HepG2 (cell line): Measurements from ENCODE around the gene TMEM219. TPM values are rescaled to one million over a fixed set of nuclear protein-coding genes. Genes with fewer than 3 reads are reported as not detected.

ENCODE experiments used
- ATAC-seq: fragments of 200-7000 bp; cut with Tn5 transposase; 3 replicates; pipeline ENCODE4 v1.9.1; 2020; ENCODE audit warnings: mild to moderate bottlenecking, moderate library complexity
- BruUV-seq: library from RNA; stranded (reverse); fragments of 400-500 nt; replicated peaks from 2 replicates; lab custom pipeline; 2021; lab: Mats Ljungman, UMichigan
- CTCF ChIA-PET: fragments of 300-600 bp; formaldehyde crosslinking; extraction: SDS; loops from one replicate; lab custom pipeline; 2021; ENCODE audit warnings: low total read pairs, inconsistent platforms, low intra/inter-chr PET ratio; lab: Yijun Ruan, JAX
- POLR2A ChIA-PET: fragments of 350-600 bp; sonication (Branson Sonifier 250); formaldehyde crosslinking; loops from one replicate; lab custom pipeline; 2020; ENCODE audit warnings: antibody characterized with exemption, inconsistent platforms; lab: Yijun Ruan, JAX
- DNase-seq: peaks from one replicate; pipeline ENCODE4 v3.0.0-alpha.2; 2015; ENCODE audit warnings: low spot score
- FAIRE-seq: peaks from 3 replicates; lab custom pipeline; 2011; peaks lifted over from hg19 to GRCh38; lab: Jason Lieb, UNC
- H2AFZ ChIP-seq: one replicate; pipeline ENCODE4 v1.6.1; 2011; ENCODE audit warnings: low read length, inconsistent platforms
- H3K27ac ChIP-seq: fragments of 300-600 bp; 3 replicates; pipeline ENCODE4 v1.8.0; 2011; ENCODE audit warnings: mixed run types, mild to moderate bottlenecking, mixed read lengths, low read length, inconsistent platforms; ENCODE audit not compliant: insufficient read depth; ENCODE audit errors: extremely low read length
- H3K27me3 ChIP-seq, 2 experiments: fragments of 200-600 bp in 1 of 2; 2 replicates in 1 of 2; 3 replicates in 1 of 2; pipeline versions ENCODE4 v1.6.0 to v1.8.0; 2011; ENCODE audit warnings: low read length in 2 of 2, mild to moderate bottlenecking in 2 of 2, moderate library complexity in 2 of 2, inconsistent platforms in 1 of 2; ENCODE audit not compliant: insufficient read depth in 2 of 2, control insufficient read depth in 1 of 2
- H3K36me3 ChIP-seq, 2 experiments: fragments of 200-600 bp in 1 of 2; replicated peaks in 1 of 2; 2 replicates in 1 of 2; 3 replicates in 1 of 2; pipeline versions ENCODE4 v1.5.1 to v1.8.0; 2011; ENCODE audit warnings: low read length in 2 of 2, inconsistent platforms in 1 of 2; ENCODE audit not compliant: insufficient read depth in 2 of 2, control insufficient read depth in 1 of 2
- H3K4me1 ChIP-seq: 2 replicates; pipeline ENCODE4 v1.5.1; 2012; ENCODE audit warnings: low read length, inconsistent platforms; ENCODE audit not compliant: insufficient read depth
- H3K4me2 ChIP-seq: 2 replicates; pipeline ENCODE4 v1.6.0; 2011; ENCODE audit warnings: low read depth, low read length, inconsistent platforms
- H3K4me3 ChIP-seq, 3 experiments: fragments of 200-600 bp in 1 of 3; sonication (generic), shearing (Covaris generic) in 1 of 3; replicated peaks in 1 of 3; 2 replicates each; pipeline ENCODE4 v1.5.1; 2011 to 2016; ENCODE audit warnings: low read length in 3 of 3, inconsistent platforms in 2 of 3, low read depth in 2 of 3, mild to moderate bottlenecking in 2 of 3, control low read depth in 1 of 3, mixed read lengths in 1 of 3; ENCODE audit not compliant: insufficient read depth in 1 of 3
- H3K79me2 ChIP-seq: one replicate; pipeline ENCODE4 v1.6.1; 2011; ENCODE audit warnings: low read length, inconsistent platforms; ENCODE audit not compliant: insufficient read depth
- H3K9ac ChIP-seq: 2 replicates; pipeline ENCODE4 v1.6.0; 2011; ENCODE audit warnings: mild to moderate bottlenecking, low read depth, low read length, inconsistent platforms; ENCODE audit not compliant: insufficient read depth
- H3K9me3 ChIP-seq: 2 replicates; pipeline ENCODE4 v1.5.1; 2012; ENCODE audit warnings: mild to moderate bottlenecking, low read length
- H4K20me1 ChIP-seq: 2 replicates; pipeline ENCODE4 v1.6.0; 2011; ENCODE audit warnings: inconsistent platforms, mild to moderate bottlenecking, low read length, moderate library complexity; ENCODE audit not compliant: insufficient read depth
- AGO1 ChIP-seq: fragments of 200-400 bp; formaldehyde crosslinking; IDR thresholded peaks from 2 replicates; pipeline ENCODE4 v1.6.1; 2017; ENCODE audit warnings: mild to moderate bottlenecking, low read depth, low read length, moderate library complexity; ENCODE audit not compliant: poor library complexity, severe bottlenecking
- CREM ChIP-seq, 2 experiments: sonication (generic) in 1 of 2; formaldehyde crosslinking in 1 of 2; IDR thresholded peaks; 2 replicates each; pipeline versions ENCODE4 v1.4.0 to v1.6.1; 2016 to 2020; ENCODE audit warnings: antibody characterized with exemption in 1 of 2, mild to moderate bottlenecking in 1 of 2, missing genetic modification reagents in 1 of 2
- EEA1 ChIP-seq: sonication (generic); formaldehyde crosslinking; IDR thresholded peaks from 2 replicates; pipeline ENCODE4 v1.5.1; 2020; ENCODE audit warnings: mild to moderate bottlenecking, missing genetic modification reagents, borderline replicate concordance
- ELF1 ChIP-seq: sonication (generic); formaldehyde crosslinking; IDR thresholded peaks from 2 replicates; pipeline ENCODE4 v1.4.0; 2020; ENCODE audit warnings: missing genetic modification reagents
- EZH2 ChIP-seq: conservative IDR thresholded peaks from 2 replicates; pipeline ENCODE4 v1.6.1; 2012; ENCODE audit warnings: mild to moderate bottlenecking, low read depth, low read length, moderate library complexity
- FOXK1 ChIP-seq: sonication (generic); formaldehyde crosslinking; IDR thresholded peaks from 2 replicates; pipeline ENCODE4 v1.4.0; 2020; ENCODE audit warnings: low read depth, missing genetic modification reagents, borderline replicate concordance
- HOXA3 ChIP-seq: sonication (generic); formaldehyde crosslinking; IDR thresholded peaks from 2 replicates; pipeline ENCODE4 v1.5.0; 2020; ENCODE audit warnings: missing genetic modification reagents
- KAT2B ChIP-seq: fragments of 150-350 bp; IDR thresholded peaks from 2 replicates; pipeline ENCODE4 v1.6.1; 2014; ENCODE audit warnings: low read depth, low read length, borderline replicate concordance
- PAF1 ChIP-seq: IDR thresholded peaks from 2 replicates; pipeline ENCODE4 v1.6.1; 2016; ENCODE audit warnings: missing genetic modification reagents, missing compliant biosample characterization
- XBP1 ChIP-seq: sonication (generic); formaldehyde crosslinking; IDR thresholded peaks from 2 replicates; pipeline ENCODE4 v1.5.0; 2020; ENCODE audit warnings: missing genetic modification reagents
- ZBTB38 ChIP-seq: sonication (generic); formaldehyde crosslinking; IDR thresholded peaks from 2 replicates; pipeline ENCODE4 v1.5.1; 2020; ENCODE audit warnings: mild to moderate bottlenecking, missing genetic modification reagents
- ZNF337 ChIP-seq: sonication (generic); formaldehyde crosslinking; IDR thresholded peaks from 2 replicates; pipeline ENCODE4 v1.5.1; 2020; ENCODE audit warnings: missing genetic modification reagents, low read depth, mild to moderate bottlenecking, borderline replicate concordance
- ZNF670 ChIP-seq: sonication (generic); formaldehyde crosslinking; IDR thresholded peaks from 2 replicates; pipeline ENCODE4 v1.8.0; 2022; ENCODE audit warnings: mild to moderate bottlenecking, missing genetic modification reagents, borderline replicate concordance
- ZNF782 ChIP-seq: sonication (generic); formaldehyde crosslinking; IDR thresholded peaks from 2 replicates; pipeline ENCODE4 v1.4.0; 2020; ENCODE audit warnings: missing genetic modification reagents, mild to moderate bottlenecking, borderline replicate concordance
- WGBS: methylation state at CpG from one replicate; pipeline ENCODE4 v1.1.6; 2017; ENCODE audit warnings: low lambda C conversion rate; 5-methylcytosine and 5-hydroxymethylcytosine counted together
- in situ Hi-C: cut with HindIII; loops from 2 replicates; pipeline ENCODE4 v1.10.0; 2017; ENCODE audit warnings: low pct_unique_long_range_greater_than_20kb; ENCODE audit not compliant: extremely low pct_ligation_motif_present
- intact Hi-C: fragments of 100-400 bp; cut with micrococcal nuclease; formaldehyde crosslinking; loops from one replicate; pipeline ENCODE4 v1.10.0; 2022; ENCODE audit not compliant: unreplicated experiment
- polyA plus RNA-seq, 8 experiments: library from polyadenylated mRNA; depleted of rRNA in 3 of 8; stranded (reverse) in 7 of 8; unstranded in 1 of 8; fragments of >200 nt; fragmentation: Illumina TruSeq in 4 of 8; extraction: Trizol in 4 of 8; gene quantifications; 2 replicates each; pipeline versions ENCODE4 v1.2.1 to v1.2.3, GENCODE V29; 2011 to 2016; ENCODE audit warnings: low read depth in 4 of 8, missing spikeins in 1 of 8, mixed read lengths in 1 of 8; ENCODE audit not compliant: insufficient read depth in 1 of 8
- total RNA-seq, 5 experiments: library from RNA; depleted of rRNA; stranded (reverse); fragments of >200 nt; fragmentation: Illumina TruSeq; extraction: Trizol; gene quantifications; 2 replicates each; pipeline ENCODE4 v1.2.3, GENCODE V29; 2016; ENCODE audit warnings: low read depth in 1 of 5
- TF ChIP-seq, protein P1 (sequence below): sonication (generic); formaldehyde crosslinking; conservative IDR thresholded peaks from 2 replicates; pipeline ENCODE4 v1.8.0; 2022; ENCODE audit warnings: missing genetic modification reagents
- TF ChIP-seq, protein P2 (sequence below): sonication (generic); formaldehyde crosslinking; IDR thresholded peaks from 2 replicates; pipeline ENCODE4 v1.5.1; 2020; ENCODE audit warnings: mild to moderate bottlenecking, missing genetic modification reagents, moderate library complexity

Gene TMEM219
- total and polyA plus RNA-seq, 2 of the 13 experiments (the other 11 are each of a cell fraction or from before 2014, with no cell fraction given), result 105 to 115 TPM

DNA sequence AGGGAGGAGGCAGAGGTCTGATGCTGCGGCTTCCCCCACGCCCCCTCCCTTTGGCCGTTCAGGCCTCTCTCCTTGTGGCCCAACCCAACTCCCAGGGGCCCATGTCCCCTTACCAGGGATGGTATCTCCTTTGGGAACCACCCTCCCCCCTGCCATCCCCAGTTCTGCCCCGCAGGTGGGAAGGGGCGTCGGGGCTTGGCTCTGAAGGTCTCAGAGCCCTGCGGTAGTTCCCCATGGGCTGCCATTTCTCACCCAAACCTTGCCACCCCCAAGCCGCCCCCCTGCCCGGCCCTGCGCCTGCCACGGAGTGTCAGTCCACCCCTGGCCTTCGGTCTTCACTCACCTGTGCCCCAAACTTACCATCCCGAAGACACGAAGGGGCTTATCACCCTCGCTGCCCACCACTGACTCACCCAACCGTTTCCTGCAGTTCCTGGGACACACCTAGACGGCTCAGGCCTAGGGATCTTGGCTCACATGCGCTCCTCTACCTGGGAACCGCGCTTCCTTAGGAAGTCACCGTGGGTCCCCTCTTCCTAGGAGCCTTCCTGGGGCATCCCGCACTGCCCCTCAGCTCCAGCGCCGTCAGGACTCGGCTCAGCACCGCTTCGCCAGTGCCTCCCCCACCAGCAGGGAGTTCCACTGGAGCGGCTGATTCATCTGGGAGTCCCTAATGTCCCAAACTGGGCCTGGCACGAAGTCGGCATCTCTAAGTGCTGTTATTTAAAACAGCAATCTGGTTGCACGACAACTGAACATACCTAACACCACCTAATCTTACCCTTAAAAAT is 50.0 kb downstream of the TMEM219 start:
- ChIA-PET CTCF (no interaction called here), POLR2A (no interaction called here)
- peak overlapping the region; percentile 86; the same call in 1 of the 2 replicates for H3K4me2 ChIP-seq
- TF ChIP-seq PAF1 (CRISPR knock-in tag) (no peak), ZNF337 (no peak), EZH2 (0 out of 2 replicates have a peak, but pooled peaks have one; percentile 43), CREM (IDR thresholded peaks at IDR 0.05) (no peak), CREM (CRISPR knock-in tag; IDR thresholded peaks at IDR 0.05) (no peak), EEA1 (no peak), AGO1 (peak; percentile 26), HOXA3 (CRISPR knock-in tag) (no peak), ELF1 (CRISPR knock-in tag) (no peak), ZNF670 (CRISPR knock-in tag) (no peak), ZBTB38 (CRISPR knock-in tag) (0 out of 2 replicates have a peak, but pooled peaks have one; percentile 38), XBP1 (CRISPR knock-in tag) (no peak), ZNF782 (CRISPR knock-in tag) (no peak), KAT2B (no peak), FOXK1 (no peak)
- TF ChIP-seq, protein P1, sequence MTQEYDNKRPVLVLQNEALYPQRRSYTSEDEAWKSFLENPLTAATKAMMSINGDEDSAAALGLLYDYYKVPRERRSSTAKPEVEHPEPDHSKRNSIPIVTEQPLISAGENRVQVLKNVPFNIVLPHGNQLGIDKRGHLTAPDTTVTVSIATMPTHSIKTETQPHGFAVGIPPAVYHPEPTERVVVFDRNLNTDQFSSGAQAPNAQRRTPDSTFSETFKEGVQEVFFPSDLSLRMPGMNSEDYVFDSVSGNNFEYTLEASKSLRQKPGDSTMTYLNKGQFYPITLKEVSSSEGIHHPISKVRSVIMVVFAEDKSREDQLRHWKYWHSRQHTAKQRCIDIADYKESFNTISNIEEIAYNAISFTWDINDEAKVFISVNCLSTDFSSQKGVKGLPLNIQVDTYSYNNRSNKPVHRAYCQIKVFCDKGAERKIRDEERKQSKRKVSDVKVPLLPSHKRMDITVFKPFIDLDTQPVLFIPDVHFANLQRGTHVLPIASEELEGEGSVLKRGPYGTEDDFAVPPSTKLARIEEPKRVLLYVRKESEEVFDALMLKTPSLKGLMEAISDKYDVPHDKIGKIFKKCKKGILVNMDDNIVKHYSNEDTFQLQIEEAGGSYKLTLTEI (CRISPR knock-in tag), result no peak
- TF ChIP-seq, protein P2, sequence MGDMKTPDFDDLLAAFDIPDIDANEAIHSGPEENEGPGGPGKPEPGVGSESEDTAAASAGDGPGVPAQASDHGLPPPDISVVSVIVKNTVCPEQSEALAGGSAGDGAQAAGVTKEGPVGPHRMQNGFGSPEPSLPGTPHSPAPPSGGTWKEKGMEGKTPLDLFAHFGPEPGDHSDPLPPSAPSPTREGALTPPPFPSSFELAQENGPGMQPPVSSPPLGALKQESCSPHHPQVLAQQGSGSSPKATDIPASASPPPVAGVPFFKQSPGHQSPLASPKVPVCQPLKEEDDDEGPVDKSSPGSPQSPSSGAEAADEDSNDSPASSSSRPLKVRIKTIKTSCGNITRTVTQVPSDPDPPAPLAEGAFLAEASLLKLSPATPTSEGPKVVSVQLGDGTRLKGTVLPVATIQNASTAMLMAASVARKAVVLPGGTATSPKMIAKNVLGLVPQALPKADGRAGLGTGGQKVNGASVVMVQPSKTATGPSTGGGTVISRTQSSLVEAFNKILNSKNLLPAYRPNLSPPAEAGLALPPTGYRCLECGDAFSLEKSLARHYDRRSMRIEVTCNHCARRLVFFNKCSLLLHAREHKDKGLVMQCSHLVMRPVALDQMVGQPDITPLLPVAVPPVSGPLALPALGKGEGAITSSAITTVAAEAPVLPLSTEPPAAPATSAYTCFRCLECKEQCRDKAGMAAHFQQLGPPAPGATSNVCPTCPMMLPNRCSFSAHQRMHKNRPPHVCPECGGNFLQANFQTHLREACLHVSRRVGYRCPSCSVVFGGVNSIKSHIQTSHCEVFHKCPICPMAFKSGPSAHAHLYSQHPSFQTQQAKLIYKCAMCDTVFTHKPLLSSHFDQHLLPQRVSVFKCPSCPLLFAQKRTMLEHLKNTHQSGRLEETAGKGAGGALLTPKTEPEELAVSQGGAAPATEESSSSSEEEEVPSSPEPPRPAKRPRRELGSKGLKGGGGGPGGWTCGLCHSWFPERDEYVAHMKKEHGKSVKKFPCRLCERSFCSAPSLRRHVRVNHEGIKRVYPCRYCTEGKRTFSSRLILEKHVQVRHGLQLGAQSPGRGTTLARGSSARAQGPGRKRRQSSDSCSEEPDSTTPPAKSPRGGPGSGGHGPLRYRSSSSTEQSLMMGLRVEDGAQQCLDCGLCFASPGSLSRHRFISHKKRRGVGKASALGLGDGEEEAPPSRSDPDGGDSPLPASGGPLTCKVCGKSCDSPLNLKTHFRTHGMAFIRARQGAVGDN (CRISPR knock-in tag), result peak; percentile 26; the same call in 1 of the 2 replicates

More for the DNA sequence above, 50.0 kb downstream of the TMEM219 start:
- no peaks in the 10 kb centered on the region for H4K20me1 ChIP-seq
- peaks cover 40% of the 10 kb centered on the region for H3K4me1 ChIP-seq
- in situ Hi-C loops (no loop called here), intact Hi-C loops (no loop called here)
- no peaks in the 10 kb centered on the region for H3K79me2 ChIP-seq
- no peaks in the 10 kb centered on the region for H3K36me3 ChIP-seq
- no peak overlapping the region for H2AFZ ChIP-seq
- no peak overlapping the region for H3K9ac ChIP-seq
- H3K27ac ChIP-seq, result no peak overlapping the region
- peak overlapping the region in 1 of 3 experiments; percentile 48; a peak in 1 of 6 replicates for H3K4me3 ChIP-seq
- H3K27me3 ChIP-seq, result peaks cover 10 to 31% of the 10 kb centered on the region in 2 experiments; a peak in 4 of 5 replicates
- no peak for FAIRE-seq
- BruUV-seq, result no TSS peak
- 65% methylated on average over 29 of the region's 31 CpGs for WGBS
- no peaks in the 10 kb centered on the region for H3K9me3 ChIP-seq
- ATAC-seq, result no peak
- no peak for DNase-seq
